GM19438 (cell line): ENCODE results near the gene ELAVL4.
"Not testable (repeated sequence)": the region's sequence is repeated elsewhere in the genome, so short reads cannot be mapped to it uniquely, and the experiment has no call there.

ENCODE experiments used
- ATAC-seq: cut with Tn5 transposase; IDR thresholded peaks from one replicate; pipeline ENCODE4 v1.9.1; 2021; ENCODE audit warnings: low read depth; ENCODE audit not compliant: unreplicated experiment

The ELAVL4 gene

GRCh38 chr1:50112193-50112592 lies 3.5 kb downstream of the ELAVL4 start:
- ATAC-seq, result no peak

DNA sequence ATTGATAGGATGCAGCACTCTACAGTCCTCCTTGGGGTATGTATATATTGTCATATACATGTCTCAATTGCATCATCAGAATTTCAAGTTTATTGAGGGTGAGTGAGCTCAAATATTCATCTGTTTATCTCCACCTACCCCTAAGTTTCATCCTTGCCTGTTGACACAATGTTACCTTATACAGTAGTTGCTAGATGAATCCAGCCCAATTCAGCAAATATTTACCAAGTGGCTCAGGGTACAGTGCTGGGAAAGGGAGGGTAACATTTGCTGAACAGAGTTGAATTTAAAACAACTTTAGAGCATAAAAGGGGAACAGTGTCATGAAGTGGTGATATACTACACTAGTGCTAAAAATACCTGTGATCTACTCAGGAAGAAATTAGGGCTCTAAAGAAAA lies 14.4 kb downstream of the ELAVL4 start:
- ATAC-seq, result no peak

- no peak for ATAC-seq
Measured at GRCh38 chr1:50126927-50127715, 18.4 kb downstream of the ELAVL4 start.

DNA sequence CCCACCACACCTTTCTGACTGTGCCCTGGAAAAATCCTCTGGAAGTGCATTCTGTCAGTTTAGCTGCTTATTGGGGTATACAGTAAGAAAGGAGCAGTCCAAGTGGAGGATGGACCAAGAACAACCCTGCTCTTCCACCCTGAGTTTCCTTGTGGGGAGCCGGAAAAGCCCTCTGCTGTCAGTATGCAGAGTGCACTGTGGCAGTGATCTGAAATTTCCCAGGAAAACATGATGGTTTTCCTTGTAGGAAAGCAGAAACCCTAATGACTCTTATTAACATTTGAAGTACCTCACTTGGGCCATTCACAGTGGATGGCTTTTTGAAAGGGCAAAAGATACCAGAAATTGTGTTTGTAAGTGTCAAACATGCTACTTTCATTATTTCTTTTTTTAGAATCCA lies 20.5 kb downstream of the ELAVL4 start:
- no peak for ATAC-seq

GRCh38 chr1:50132347-50132894 lies 23.7 kb downstream of the ELAVL4 start:
- ATAC-seq, result no peak

DNA sequence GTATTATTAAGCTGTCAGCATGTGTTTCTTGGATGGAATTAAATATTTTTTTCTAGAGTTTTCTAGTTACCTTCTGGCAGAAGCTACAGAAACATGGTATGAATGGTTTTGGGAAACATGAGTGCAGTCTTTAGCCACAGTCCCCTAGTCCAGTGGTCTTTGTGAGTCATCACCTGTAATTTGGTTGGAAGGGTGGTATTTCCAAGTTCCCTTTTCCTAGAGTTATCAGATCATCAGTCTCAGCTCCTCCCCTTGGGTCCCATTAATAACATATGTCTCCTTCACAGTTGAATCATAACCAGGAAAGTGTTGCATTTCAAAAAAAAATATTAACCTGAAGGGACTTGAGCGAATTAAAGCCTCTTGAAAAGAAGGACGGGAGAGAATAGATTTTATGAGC lies 27.0 kb downstream of the ELAVL4 start:
- no peak for ATAC-seq

- no peak for ATAC-seq
Measured at GRCh38 chr1:50139339-50140181, 30.8 kb downstream of the ELAVL4 start.

DNA sequence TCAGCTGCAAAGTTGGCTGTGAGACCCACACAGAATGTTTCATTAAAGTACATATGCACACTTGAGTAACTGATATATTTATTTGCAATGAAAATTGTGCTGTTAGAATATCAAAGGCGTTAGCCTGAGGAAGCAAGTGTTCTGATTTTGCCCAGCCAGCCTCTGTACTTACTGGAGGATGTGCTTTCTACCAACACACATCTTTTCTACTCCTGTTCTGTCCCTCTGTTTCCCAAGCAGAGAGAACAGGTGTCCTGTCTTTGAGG lies 31.4 kb downstream of the ELAVL4 start:
- ATAC-seq, result no peak

DNA sequence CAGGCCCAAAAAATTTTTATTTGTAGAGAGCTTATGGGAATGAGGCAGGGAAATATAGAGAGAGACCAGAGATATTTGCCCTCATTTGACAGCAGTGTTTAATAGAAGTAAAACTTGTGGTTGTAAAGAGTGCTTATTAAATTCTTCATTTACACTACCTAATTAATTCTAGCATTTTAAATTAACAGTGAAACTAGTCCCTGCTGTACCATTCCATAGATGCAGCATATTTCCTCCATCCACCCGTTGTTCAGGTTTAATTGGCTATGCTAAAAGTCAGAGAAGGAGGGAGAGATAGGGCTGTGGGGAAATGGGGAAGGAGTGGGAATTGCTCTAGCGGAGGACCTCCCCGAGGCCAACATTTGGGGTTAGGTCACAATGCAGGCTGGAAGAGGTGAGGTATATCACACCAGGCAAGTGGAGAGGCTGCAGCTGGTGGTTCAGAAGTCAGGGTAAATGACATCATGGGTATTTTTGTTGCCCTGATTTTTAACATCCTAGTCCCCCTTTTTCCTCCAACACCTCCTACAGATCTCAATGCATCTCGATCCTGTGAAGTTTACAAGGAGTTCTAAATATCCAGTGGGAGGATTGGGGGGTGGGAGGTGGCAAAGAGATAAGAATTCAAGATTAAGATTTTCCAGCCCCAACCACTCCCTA lies 38.6 kb downstream of the ELAVL4 start:
- ATAC-seq, result no peak

DNA sequence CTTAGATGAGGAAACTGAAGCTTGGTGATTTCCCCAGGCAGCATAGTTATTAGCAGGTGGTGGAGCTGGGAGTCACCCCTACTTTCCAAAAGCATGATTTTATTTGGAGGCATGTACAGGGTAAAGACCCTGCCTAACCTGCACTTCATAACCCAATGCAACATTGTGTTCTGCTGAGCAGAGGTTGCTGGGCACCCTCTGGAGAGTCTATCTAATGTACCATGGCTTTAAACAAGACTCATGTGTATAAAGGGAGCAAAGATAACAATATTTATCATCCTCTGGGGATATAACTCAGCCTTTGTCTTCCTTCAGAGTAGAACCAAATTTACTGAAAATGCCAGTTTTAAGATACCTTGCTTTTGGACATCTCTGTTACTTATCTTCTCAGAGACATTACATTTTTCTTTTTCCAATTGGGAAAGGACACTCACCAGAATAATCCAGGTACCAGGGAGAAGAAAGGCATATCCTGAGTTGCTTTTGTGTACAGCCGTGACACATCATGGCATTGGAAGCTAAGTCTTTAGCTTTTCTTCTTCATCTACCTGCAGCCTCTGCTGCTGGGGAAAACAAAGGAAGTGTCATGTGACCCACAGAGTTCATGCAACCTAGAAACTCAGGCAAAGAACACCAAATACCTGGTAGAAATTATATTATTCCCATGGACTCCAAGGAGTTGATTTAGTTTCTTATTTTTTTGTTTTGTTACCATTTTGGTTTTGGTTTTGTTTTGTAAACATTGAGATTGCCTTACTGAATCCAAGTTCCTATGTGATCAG lies 39.6 kb downstream of the ELAVL4 start:
- no peak for ATAC-seq

- no peak for ATAC-seq
Measured at GRCh38 chr1:50152236-50152635, 43.5 kb downstream of the ELAVL4 start.

DNA sequence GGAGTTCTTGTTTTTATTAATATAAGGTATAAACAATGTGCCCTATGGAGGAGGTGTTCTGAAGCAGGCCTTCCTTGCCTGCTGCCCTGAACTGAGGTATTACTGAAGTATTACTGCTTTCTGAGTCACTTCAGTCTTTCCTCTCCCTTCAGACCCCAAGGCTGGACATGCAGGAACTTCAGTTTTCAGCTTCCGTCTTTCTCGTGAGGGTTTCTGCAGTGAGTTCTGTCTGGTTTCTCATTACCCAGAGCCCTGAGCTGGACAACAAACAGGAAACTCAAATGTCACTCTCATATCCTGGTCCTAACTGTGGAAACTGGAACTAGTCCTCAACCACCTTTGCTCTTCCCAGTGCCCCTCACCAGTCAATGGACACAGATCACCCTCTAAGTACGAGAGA lies 46.8 kb downstream of the ELAVL4 start:
- ATAC-seq, result no peak

GRCh38 chr1:50156241-50157010 lies 47.7 kb downstream of the ELAVL4 start:
- no peak for ATAC-seq

- ATAC-seq, result no peak
Measured at GRCh38 chr1:50157306-50157941, 48.7 kb downstream of the ELAVL4 start.

DNA sequence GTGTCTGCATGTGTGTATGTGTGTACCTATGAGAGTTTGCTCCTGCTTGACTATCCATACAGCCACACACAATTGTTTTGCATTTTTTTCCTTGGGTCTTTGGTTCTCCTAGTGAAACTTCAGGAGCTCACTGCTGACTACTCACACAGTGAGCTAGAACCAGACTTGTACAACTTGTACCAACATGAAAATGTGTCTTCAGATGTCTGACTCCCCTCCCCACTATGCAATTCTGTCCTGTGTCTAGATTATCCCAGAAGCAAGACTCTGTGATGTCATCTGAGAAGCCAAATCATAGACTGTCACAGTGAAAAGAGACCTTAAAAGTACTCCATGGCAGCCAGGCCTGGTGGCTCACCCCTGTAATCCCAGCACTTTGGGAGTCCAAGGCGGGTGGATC lies 49.7 kb downstream of the ELAVL4 start:
- ATAC-seq, result no peak

DNA sequence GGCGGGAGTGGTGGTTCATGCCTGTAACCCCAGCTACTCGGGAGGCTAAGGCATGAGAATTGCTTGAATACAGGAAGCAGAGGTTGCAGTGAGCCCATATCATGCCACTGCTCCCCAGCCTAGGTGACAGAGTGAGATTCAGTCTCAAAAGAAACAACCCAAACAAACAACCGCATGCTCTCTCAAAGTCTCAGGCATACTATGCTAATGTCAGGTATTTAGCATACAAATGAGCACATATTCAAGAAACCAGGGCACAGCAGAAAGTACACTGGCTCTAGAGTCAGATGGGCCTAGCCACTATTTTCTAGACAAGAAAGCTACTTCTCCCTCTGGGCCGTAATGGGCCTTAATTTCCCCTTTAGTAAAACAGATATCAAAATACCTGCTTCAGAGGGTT lies 55.0 kb downstream of the ELAVL4 start:
- no peak for ATAC-seq

DNA sequence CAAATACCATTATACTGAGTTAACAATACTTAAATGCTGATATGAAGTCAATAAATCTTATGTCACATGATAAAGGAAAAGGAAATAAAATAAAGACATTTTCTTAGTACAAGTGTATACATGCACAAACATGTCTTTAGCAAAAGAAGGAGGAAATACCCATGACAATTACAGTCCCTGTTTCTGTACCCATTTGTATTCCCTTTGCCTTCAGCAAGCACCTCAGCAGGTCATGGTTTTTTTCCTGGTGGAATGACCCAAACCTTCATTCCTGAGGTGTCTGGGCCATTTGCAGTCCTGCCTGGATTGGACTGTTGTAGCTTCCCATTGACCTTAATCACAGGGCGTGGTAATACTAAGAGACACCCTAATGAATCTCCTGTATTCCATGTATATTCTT lies 57.6 kb downstream of the ELAVL4 start:
- ATAC-seq, result not testable (repeated sequence)

- ATAC-seq, result no peak
Measured at GRCh38 chr1:50172299-50172698, 63.6 kb downstream of the ELAVL4 start.

- no peak for ATAC-seq
Measured at GRCh38 chr1:50174101-50174500, 65.4 kb downstream of the ELAVL4 start.
